AG04450 (cell line): ENCODE data around the gene IL18. TPM values are rescaled to one million over a fixed set of nuclear protein-coding genes. Genes with fewer than 3 reads are reported as not detected.

Experiments used
- CTCF ChIA-PET: fragments of 300-600, 350-600 bp; formaldehyde crosslinking; extraction: SDS; loops from one replicate; lab custom pipeline; 2022; ENCODE audit warnings: antibody characterized with exemption, inconsistent platforms; lab: Charles Lee
- POLR2A ChIA-PET: fragments of 350-600 bp; formaldehyde crosslinking; extraction: SDS; loops from one replicate; lab custom pipeline; 2021; ENCODE audit warnings: antibody characterized with exemption, inconsistent platforms; lab: Yijun Ruan, JAX
- DNase-seq: peaks from one replicate; pipeline ENCODE4 v3.0.0-alpha.2; 2011; ENCODE audit warnings: low read depth, low spot score
- H3K27ac ChIP-seq: one replicate; pipeline ENCODE4 v1.5.1; 2012; ENCODE audit warnings: low read depth, low read length, control low read depth
- H3K27me3 ChIP-seq: one replicate; pipeline ENCODE4 v1.6.0; 2012; ENCODE audit warnings: low read length; ENCODE audit not compliant: control insufficient read depth, insufficient read depth
- H3K4me3 ChIP-seq: 2 replicates; pipeline ENCODE4 v1.5.1; 2011; ENCODE audit warnings: mild to moderate bottlenecking, low read depth, low read length, control low read depth
- H3K9me3 ChIP-seq: 2 replicates; pipeline ENCODE4 v1.5.1; 2012; ENCODE audit warnings: low read length; ENCODE audit not compliant: control insufficient read depth, insufficient read depth
- polyA plus RNA-seq: library from polyadenylated mRNA; depleted of rRNA; stranded (reverse); fragments of >200 nt; gene quantifications from 2 replicates; pipeline ENCODE4 v1.2.3, GENCODE V29; 2011
- TF ChIP-seq, protein P1 (sequence below): IDR thresholded peaks from 2 replicates; pipeline ENCODE4 v1.5.1; 2011; ENCODE audit warnings: low read depth, low read length, control low read depth, inconsistent platforms

IL18 gene
- polyA plus RNA-seq, 1 experiment: 0.46 TPM

DNA sequence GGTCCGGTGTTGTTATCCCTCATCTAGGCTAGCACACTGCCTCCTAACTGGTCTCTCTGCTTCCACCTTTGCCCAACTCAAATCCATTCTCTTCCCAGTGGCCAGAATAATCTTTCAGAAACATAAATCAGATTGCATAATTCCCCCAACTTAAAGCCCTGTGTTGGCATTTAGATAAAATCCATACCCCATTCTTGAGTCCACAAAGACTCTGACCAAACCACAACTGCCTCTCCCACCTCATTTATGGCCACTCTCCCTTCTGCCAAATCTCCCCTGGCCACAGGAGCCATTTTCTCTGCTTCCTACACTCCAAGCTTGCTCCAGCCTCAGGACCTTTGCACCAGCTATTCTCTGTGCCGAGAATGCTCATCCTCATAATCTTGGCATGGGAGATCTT lies 36.8 kb downstream of the IL18 start:
- TF ChIP-seq, protein P1, sequence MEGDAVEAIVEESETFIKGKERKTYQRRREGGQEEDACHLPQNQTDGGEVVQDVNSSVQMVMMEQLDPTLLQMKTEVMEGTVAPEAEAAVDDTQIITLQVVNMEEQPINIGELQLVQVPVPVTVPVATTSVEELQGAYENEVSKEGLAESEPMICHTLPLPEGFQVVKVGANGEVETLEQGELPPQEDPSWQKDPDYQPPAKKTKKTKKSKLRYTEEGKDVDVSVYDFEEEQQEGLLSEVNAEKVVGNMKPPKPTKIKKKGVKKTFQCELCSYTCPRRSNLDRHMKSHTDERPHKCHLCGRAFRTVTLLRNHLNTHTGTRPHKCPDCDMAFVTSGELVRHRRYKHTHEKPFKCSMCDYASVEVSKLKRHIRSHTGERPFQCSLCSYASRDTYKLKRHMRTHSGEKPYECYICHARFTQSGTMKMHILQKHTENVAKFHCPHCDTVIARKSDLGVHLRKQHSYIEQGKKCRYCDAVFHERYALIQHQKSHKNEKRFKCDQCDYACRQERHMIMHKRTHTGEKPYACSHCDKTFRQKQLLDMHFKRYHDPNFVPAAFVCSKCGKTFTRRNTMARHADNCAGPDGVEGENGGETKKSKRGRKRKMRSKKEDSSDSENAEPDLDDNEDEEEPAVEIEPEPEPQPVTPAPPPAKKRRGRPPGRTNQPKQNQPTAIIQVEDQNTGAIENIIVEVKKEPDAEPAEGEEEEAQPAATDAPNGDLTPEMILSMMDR: no peak
- Histone ChIP-seq H3K9me3 (no peaks in the 10 kb centered on the region), H3K4me3 (no peak overlapping the region), H3K27me3 (no peaks in the 10 kb centered on the region), H3K27ac (no peak overlapping the region)
- DNase-seq: no peak
- ChIA-PET CTCF (interaction anchor here (0.6 to 7.4 kb wide), 3 partner anchors 13 to 51 kb away, joined by 3 to 60 read pairs (median 4); partner anchors contain the start of gene BCO2), POLR2A (no interaction called here)

DNA sequence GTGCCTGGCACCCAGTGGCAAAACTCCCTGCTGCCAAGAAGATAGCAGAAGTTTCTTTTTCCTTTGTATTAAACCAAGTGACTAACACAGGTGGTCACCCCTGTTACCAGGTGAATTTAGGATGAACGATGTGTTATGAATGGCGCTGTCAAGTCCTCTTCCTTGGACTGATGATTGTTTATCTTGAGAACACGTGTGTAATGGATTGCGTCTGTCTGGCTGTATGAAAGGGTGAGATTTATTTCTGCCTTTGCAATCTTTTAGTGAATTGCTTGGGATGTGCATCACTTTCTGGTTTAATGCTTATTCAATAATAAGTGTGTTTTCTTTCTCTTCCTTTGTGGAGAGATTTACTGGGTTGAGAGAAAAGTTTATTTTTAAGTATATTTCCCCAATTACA lies 40.8 kb downstream of the IL18 start:
- DNase-seq: no peak
- no peak overlapping the region for H3K27ac ChIP-seq
- TF ChIP-seq, protein P1: no peak
- POLR2A ChIA-PET: no interaction called here
- no peak overlapping the region for H3K4me3 ChIP-seq
- H3K27me3 ChIP-seq: no peaks in the 10 kb centered on the region
- no peaks in the 10 kb centered on the region for H3K9me3 ChIP-seq
- CTCF ChIA-PET: interaction anchor here (0.6 to 4.9 kb wide), 2 partner anchors 10 to 97 kb away, joined by 3 to 61 read pairs; no protein-coding TSS in a partner anchor

DNA sequence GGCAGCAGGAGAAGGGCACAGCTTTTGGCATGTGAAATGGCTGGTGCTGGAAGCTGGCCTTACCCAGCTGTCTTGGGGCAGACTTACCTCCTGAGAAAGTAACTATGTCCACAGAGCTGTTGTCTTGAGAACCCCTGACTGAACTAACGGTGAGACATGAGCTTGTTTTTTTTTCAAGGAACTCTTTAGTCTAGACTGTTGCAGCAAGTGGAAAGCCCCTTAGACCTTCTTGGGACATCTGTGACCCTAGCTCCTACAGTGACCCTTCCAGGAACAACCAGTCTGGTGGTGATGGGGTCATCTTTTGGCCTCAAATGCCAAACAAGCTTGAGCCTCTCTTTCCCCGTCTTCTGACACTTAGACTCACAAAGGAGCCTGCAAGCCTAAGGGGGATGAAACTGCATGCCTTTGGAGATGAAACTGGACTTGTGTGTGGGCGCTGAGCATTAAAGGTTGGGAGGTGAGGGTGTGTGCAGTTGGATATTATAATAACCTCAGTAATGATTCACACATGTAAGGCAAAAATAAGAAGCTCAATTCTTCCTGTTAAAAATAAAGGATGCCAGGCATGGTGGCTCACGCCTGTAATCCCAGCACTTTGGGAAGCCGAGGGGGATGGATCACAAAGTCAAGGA lies 41.8 kb downstream of the IL18 start:
- H3K4me3 ChIP-seq: no peak overlapping the region
- no peak overlapping the region for H3K27ac ChIP-seq
- no peaks in the 10 kb centered on the region for H3K27me3 ChIP-seq
- TF ChIP-seq, protein P1: no peak
- ChIA-PET CTCF (interaction anchor here (0.6 to 4.9 kb wide), 2 partner anchors 9 to 98 kb away, joined by 3 to 61 read pairs; no protein-coding TSS in a partner anchor), POLR2A (interaction anchor here (1.3 kb wide), 1 partner anchor 36 kb away, joined by 3 read pairs; the partner anchor contains the start of genes SDHD and TIMM8B)
- H3K9me3 ChIP-seq: no peaks in the 10 kb centered on the region
- no peak for DNase-seq

DNA sequence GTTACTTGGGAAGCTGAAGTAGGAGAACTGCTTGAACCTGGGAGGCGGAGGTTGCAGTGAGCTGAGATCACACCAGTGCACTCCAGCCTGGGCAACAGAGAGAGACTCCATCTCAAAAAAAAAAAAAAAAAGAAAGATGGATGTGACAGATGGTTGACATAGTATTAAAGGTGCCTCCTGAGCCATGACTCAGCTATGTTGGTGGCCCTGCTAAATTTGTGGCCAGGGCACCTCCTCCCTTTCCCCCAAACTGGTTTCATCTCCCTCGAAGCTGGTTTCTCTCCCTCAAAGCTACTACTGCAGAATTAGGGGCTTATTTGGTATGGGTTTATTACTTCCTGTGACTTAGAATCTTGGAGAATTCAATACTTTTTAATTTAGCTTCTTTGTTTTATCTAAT lies 45.7 kb downstream of the IL18 start:
- Histone ChIP-seq H3K27me3 (no peaks in the 10 kb centered on the region), H3K27ac (no peak overlapping the region), H3K9me3 (no peaks in the 10 kb centered on the region), H3K4me3 (no peak overlapping the region)
- ChIA-PET POLR2A (no interaction called here), CTCF (interaction anchor here (0.6 kb wide), 1 partner anchor 162 kb away, joined by 4 read pairs; no protein-coding TSS in a partner anchor)
- TF ChIP-seq, protein P1: no peak
- no peak for DNase-seq

DNA sequence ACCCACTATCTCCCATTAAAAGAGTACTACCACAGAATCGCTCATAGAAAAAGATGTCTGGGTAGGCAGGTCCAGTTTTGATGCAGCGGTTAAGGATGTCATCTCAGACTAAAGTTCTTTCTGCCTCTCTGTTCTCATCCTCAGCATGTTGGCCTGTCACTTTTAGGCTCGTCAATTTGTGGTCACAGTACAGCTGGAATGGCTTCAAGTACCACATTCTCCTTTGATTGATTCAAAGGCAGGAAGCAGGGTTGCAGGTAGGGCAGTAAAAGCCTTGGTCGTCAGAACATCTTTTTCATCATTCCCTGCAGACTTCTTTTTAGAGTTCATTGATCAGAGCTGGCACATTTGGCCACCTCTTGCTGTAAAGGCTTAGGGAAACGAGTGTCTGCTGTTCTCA lies 48.5 kb downstream of the IL18 start:
- no peak overlapping the region for H3K4me3 ChIP-seq
- no peak overlapping the region for H3K27ac ChIP-seq
- CTCF ChIA-PET: interaction anchor here (3.7 to 6.8 kb wide), 4 partner anchors 13 to 166 kb away, joined by 41 to 140 read pairs (median 64); no protein-coding TSS in a partner anchor
- POLR2A ChIA-PET: no interaction called here
- H3K9me3 ChIP-seq: no peaks in the 10 kb centered on the region
- TF ChIP-seq, protein P1: no peak
- H3K27me3 ChIP-seq: no peaks in the 10 kb centered on the region
- DNase-seq: no peak
